ENCODE measurements around the gene C9orf72.

The C9orf72 gene

DNA sequence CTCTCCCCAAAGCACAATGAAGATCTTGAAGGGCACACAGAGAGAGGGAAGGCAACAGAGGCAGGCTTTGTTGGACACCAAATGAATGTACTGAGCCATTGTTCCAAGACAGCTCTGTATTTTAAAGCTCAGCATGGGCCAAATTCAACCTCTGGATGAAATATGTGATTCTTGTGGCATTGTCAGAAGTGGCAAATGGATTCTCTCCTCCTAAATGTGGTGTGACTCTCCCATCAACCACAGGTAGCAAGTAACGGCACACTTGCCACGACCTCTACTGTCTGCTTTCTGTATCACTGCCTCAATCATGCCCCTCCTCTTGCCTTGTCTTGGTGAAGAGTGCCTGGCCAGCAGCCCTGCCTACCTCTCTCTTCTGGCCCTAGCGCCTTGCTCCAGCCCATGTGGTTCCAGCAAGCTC is 37.6 kb downstream of the C9orf72 start:
- Histone ChIP-seq H3K9me3 (replicated peaks; ENCODE audit: insufficient read depth, low read length) (no peaks in the 10 kb centered on the region), H3K4me2 (ENCODE audit: low read depth, low read length) (no peak overlapping the region), H3K9ac (ENCODE audit: low read length) (no peak overlapping the region), H3K27me3 (replicated peaks; ENCODE audit: insufficient read depth, low read length) (no peaks in the 10 kb centered on the region), H3K79me2 (ENCODE audit: low read length) (no peaks in the 10 kb centered on the region), H3K27ac (ENCODE audit: low read length) (no peak overlapping the region), H3K36me3 (replicated peaks; ENCODE audit: insufficient read depth, low read length) (no peaks in the 10 kb centered on the region), H3F3A (ENCODE audit: insufficient read depth, low read length) (no peaks in the 10 kb centered on the region), H3K4me3 (ENCODE audit: low read length) (no peak overlapping the region), H2AFZ (ENCODE audit: low read length) (no peak overlapping the region), H4K20me1 (ENCODE audit: insufficient read depth, low read length) (no peaks in the 10 kb centered on the region), H3K4me1 (ENCODE audit: low read length) (no peaks in the 10 kb centered on the region), H3K9me2 (replicated peaks; ENCODE audit: insufficient read depth, low read length) (no peaks in the 10 kb centered on the region)
- no peak for DNase-seq
- TF ChIP-seq, protein P1, sequence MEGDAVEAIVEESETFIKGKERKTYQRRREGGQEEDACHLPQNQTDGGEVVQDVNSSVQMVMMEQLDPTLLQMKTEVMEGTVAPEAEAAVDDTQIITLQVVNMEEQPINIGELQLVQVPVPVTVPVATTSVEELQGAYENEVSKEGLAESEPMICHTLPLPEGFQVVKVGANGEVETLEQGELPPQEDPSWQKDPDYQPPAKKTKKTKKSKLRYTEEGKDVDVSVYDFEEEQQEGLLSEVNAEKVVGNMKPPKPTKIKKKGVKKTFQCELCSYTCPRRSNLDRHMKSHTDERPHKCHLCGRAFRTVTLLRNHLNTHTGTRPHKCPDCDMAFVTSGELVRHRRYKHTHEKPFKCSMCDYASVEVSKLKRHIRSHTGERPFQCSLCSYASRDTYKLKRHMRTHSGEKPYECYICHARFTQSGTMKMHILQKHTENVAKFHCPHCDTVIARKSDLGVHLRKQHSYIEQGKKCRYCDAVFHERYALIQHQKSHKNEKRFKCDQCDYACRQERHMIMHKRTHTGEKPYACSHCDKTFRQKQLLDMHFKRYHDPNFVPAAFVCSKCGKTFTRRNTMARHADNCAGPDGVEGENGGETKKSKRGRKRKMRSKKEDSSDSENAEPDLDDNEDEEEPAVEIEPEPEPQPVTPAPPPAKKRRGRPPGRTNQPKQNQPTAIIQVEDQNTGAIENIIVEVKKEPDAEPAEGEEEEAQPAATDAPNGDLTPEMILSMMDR (IDR thresholded peaks at IDR 0.05; ENCODE audit: low read length) = 0 out of 2 replicates have a peak, but pooled peaks have one; percentile 13
- no peak for TF ChIP-seq EZH2phosphoT487 (IDR thresholded peaks at IDR 0.05; ENCODE audit: low read length)

DNA sequence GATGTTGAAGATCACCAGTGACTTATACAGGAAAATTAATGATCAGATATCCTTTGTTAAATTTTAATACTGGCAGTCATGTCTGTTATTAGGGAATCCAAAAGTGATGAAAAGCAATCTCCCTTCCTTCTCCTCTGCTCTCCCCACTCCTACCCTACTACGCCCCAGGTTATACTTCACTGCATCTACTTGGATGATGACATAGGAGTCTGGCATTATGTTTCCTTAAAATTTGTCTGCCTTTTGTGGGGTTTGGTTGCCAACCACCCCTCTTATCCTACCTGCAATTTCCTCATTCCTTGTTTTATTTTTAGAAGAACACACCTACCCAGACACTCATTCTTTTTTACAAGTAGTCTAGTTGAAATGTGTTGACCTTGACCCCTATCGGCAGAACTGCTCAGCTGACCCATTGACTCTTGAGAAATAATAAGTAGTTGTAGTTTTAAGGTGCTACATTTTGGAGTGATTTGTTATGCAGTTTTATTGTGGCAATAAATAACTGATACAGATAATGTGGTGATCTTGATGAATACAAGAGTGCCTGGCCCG is 38.5 kb downstream of the C9orf72 start:
- Histone ChIP-seq H3K4me2 (ENCODE audit: low read depth, low read length) (no peak overlapping the region), H3K4me1 (ENCODE audit: low read length) (no peaks in the 10 kb centered on the region)

DNA sequence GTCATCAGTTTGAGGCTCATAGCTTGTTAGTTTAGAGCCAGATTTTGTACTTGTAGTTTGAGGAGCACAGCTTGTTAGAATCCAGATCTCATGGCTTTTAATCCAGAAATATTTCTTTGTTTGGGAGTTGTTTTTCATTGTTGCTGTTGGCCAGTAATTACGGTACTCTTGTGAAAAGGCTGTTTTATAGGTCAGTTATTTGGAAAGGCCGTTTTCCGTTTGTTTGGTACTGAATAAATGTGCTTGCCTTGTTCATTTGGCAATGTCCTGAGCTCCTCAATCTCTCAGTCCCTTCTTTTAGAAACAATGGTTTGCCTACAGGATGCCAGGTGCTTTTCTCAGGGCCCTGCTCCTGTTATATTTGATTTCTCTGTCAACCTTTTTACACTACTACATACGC is 39.1 kb downstream of the C9orf72 start:
- H3K4me1 ChIP-seq (ENCODE audit: low read length) = no peaks in the 10 kb centered on the region
- H3K9ac ChIP-seq (ENCODE audit: low read length) = no peak overlapping the region
- no peaks in the 10 kb centered on the region for H3K27me3 ChIP-seq (replicated peaks; ENCODE audit: insufficient read depth, low read length)
- no peaks in the 10 kb centered on the region for H3K9me3 ChIP-seq (replicated peaks; ENCODE audit: insufficient read depth, low read length)
- no peak for DNase-seq
- no peak overlapping the region for H3K4me3 ChIP-seq (ENCODE audit: low read length)
- no peaks in the 10 kb centered on the region for H3K36me3 ChIP-seq (replicated peaks; ENCODE audit: insufficient read depth, low read length)
- TF ChIP-seq, protein P1 (IDR thresholded peaks at IDR 0.05; ENCODE audit: low read length) = no peak
- TF ChIP-seq EZH2phosphoT487 (IDR thresholded peaks at IDR 0.05; ENCODE audit: low read length) = no peak
- no peak for TF ChIP-seq EZH2 (optimal IDR thresholded peaks at IDR 0.05; ENCODE audit: low read depth, low read length)
- H3K9me2 ChIP-seq (replicated peaks; ENCODE audit: insufficient read depth, low read length) = no peaks in the 10 kb centered on the region
- no peaks in the 10 kb centered on the region for H3K79me2 ChIP-seq (ENCODE audit: low read length)
- H4K20me1 ChIP-seq (ENCODE audit: insufficient read depth, low read length) = no peaks in the 10 kb centered on the region
- H3K27ac ChIP-seq (ENCODE audit: low read length) = no peak overlapping the region
- H3F3A ChIP-seq (ENCODE audit: insufficient read depth, low read length) = no peaks in the 10 kb centered on the region
- H2AFZ ChIP-seq (ENCODE audit: low read length) = no peak overlapping the region
- H3K4me2 ChIP-seq (ENCODE audit: low read depth, low read length) = no peak overlapping the region

More for the DNA sequence above, 38.5 kb downstream of the C9orf72 start:
- no peak overlapping the region for H3K9ac ChIP-seq (ENCODE audit: low read length)
- H2AFZ ChIP-seq (ENCODE audit: low read length) = no peak overlapping the region
- no peaks in the 10 kb centered on the region for H3F3A ChIP-seq (ENCODE audit: insufficient read depth, low read length)
- H3K9me3 ChIP-seq (replicated peaks; ENCODE audit: insufficient read depth, low read length) = no peaks in the 10 kb centered on the region
- H4K20me1 ChIP-seq (ENCODE audit: insufficient read depth, low read length) = no peaks in the 10 kb centered on the region
- no peak for DNase-seq
- H3K27me3 ChIP-seq (replicated peaks; ENCODE audit: insufficient read depth, low read length) = no peaks in the 10 kb centered on the region
- no peak overlapping the region for H3K27ac ChIP-seq (ENCODE audit: low read length)
- H3K9me2 ChIP-seq (replicated peaks; ENCODE audit: insufficient read depth, low read length) = no peaks in the 10 kb centered on the region
- H3K36me3 ChIP-seq (replicated peaks; ENCODE audit: insufficient read depth, low read length) = no peaks in the 10 kb centered on the region
- H3K79me2 ChIP-seq (ENCODE audit: low read length) = no peaks in the 10 kb centered on the region
- no peak overlapping the region for H3K4me3 ChIP-seq (ENCODE audit: low read length)
- no peak for TF ChIP-seq EZH2phosphoT487 (IDR thresholded peaks at IDR 0.05; ENCODE audit: low read length)
- no peak for TF ChIP-seq EZH2 (optimal IDR thresholded peaks at IDR 0.05; ENCODE audit: low read depth, low read length)
- TF ChIP-seq, protein P1 (IDR thresholded peaks at IDR 0.05; ENCODE audit: low read length) = no peak

Measured in MM.1S (cell line).